ENCODE results near the gene ANKRD35. TPM values are rescaled to one million over a fixed set of nuclear protein-coding genes. Genes with fewer than 3 reads are reported as not detected.
A peak's percentile ranks its signal among the peaks of the same experiment; 100 is the strongest.

ANKRD35 gene
- total and polyA plus RNA-seq, 10 of the 15 experiments (the other 5 are each of a cell fraction or from before 2014, with no cell fraction given), result 0.01 to 0.08 TPM; not detected in 8

DNA sequence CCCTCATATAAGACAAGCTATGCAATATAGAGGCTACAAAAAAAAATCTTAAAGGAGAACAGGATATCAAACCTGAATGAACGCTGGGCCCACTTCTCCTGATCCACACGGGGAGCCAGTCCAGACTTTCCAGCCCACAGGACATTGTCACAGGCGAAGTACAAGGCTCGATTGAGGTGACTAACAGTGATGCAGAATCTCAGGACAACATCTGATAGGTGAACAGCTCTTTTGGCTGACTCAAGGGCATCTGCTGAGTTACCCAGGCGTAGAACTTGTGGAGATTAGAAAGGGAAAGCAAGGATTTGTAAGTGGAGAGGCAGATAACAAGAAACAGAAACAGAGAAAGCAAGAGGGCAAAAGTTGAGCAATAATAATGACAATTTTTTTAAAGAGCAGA is 31.1 kb upstream of the ANKRD35 start (continued):
- TF ChIP-seq, protein P1, sequence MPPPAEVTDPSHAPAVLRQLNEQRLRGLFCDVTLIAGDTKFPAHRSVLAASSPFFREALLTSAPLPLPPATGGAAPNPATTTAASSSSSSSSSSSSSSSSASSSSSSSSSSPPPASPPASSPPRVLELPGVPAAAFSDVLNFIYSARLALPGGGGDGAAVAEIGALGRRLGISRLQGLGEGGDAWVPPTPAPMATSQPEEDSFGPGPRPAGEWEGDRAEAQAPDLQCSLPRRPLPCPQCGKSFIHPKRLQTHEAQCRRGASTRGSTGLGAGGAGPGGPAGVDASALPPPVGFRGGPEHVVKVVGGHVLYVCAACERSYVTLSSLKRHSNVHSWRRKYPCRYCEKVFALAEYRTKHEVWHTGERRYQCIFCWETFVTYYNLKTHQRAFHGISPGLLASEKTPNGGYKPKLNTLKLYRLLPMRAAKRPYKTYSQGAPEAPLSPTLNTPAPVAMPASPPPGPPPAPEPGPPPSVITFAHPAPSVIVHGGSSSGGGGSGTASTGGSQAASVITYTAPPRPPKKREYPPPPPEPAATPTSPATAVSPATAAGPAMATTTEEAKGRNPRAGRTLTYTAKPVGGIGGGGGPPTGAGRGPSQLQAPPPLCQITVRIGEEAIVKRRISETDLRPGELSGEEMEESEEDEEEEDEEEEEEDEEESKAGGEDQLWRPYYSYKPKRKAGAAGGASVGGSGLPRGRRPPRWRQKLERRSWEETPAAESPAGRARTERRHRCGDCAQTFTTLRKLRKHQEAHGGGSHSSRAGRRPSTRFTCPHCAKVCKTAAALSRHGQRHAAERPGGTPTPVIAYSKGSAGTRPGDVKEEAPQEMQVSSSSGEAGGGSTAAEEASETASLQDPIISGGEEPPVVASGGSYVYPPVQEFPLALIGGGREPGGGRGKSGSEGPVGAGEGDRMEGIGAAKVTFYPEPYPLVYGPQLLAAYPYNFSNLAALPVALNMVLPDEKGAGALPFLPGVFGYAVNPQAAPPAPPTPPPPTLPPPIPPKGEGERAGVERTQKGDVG (CRISPR knock-in tag; IDR thresholded peaks at IDR 0.05), result no peak
- TF ChIP-seq, protein P2, sequence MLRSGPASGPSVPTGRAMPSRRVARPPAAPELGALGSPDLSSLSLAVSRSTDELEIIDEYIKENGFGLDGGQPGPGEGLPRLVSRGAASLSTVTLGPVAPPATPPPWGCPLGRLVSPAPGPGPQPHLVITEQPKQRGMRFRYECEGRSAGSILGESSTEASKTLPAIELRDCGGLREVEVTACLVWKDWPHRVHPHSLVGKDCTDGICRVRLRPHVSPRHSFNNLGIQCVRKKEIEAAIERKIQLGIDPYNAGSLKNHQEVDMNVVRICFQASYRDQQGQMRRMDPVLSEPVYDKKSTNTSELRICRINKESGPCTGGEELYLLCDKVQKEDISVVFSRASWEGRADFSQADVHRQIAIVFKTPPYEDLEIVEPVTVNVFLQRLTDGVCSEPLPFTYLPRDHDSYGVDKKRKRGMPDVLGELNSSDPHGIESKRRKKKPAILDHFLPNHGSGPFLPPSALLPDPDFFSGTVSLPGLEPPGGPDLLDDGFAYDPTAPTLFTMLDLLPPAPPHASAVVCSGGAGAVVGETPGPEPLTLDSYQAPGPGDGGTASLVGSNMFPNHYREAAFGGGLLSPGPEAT (IDR thresholded peaks at IDR 0.05; ENCODE audit: low read depth), result no peak
- TF ChIP-seq POLR2AphosphoS5 (IDR thresholded peaks at IDR 0.05; ENCODE audit: low read length), result no peak
- TF ChIP-seq KLF5 (IDR thresholded peaks at IDR 0.05; ENCODE audit: partially characterized antibody), result no peak
- TF ChIP-seq BRCA1 (IDR thresholded peaks at IDR 0.05; ENCODE audit: low read depth, low read length), result no peak

DNA sequence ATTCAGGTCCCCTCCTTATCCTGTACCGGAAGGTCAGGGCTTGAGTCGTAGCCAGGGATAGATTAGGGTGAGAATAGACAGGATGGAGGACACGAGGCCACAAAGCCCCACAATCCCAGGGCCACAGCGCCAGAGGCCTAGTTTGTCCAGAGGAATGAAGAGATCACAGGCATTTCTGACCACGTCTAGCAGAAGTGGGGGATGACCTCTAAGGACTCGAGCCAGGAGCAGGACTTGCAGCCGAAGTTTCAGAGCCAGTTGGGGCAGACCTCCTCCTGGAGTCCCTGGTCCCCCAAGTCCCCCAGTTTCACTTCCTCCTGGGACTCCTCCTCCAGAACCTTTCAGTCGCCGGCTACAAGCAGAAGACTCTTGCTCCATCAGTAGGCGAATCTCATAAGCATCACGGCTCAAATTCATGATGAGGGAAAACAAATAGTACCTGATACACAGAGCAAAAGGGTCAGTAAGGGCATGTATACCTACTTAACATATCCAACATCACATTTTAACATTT is 26.5 kb upstream of the ANKRD35 start:
- FAIRE-seq, result no peak

More for the DNA sequence above, 26.5 kb upstream of the ANKRD35 start:
- Histone ChIP-seq H3K27ac (ENCODE audit: control insufficient read depth, insufficient read depth) (no peak overlapping the region; the same call in 1 of the 2 replicates), H3K4me3 (no peak overlapping the region), H3K4me2 (ENCODE audit: control insufficient read depth, insufficient read depth) (no peak overlapping the region), H3K36me3 (ENCODE audit: control insufficient read depth in 2 of 2, insufficient read depth in 2 of 2, low read length in 1 of 2) (peaks cover 0 to 8% of the 10 kb centered on the region in 2 experiments; a peak in 3 of 4 replicates), H3K79me2 (ENCODE audit: control insufficient read depth, insufficient read depth, low read length) (no peaks in the 10 kb centered on the region), H3K4me1 (ENCODE audit: control insufficient read depth, insufficient read depth, low read length) (peaks cover 10% of the 10 kb centered on the region; the same call in 1 of the 2 replicates), H2AFZ (ENCODE audit: control insufficient read depth, low read depth, low read length) (no peak overlapping the region), H3K9me3 (replicated peaks; ENCODE audit: control insufficient read depth, insufficient read depth, low read length) (no peaks in the 10 kb centered on the region), H3K9ac (ENCODE audit: control insufficient read depth, insufficient read depth, low read length) (no peak overlapping the region), H3K27me3 (replicated peaks in 1 of 2; ENCODE audit: control insufficient read depth in 2 of 2, insufficient read depth in 2 of 2, low read length in 1 of 2) (no peaks in the 10 kb centered on the region), H4K20me1 (ENCODE audit: control insufficient read depth, insufficient read depth) (no peaks in the 10 kb centered on the region)
- DNase-seq (ENCODE audit: low read depth, low spot score) (no peak), ATAC-seq (peak; percentile 16; the same call in 1 of the 3 replicates)
- SMC1A ChIA-PET (ENCODE audit: uncharacterized antibody, unreplicated experiment), result no interaction called here
- CTCF ChIA-PET, result interaction anchor here (2.2 to 8.0 kb wide), 4 partner anchors 21 to 66 kb away, joined by 7 to 80 read pairs (median 51); partner anchors contain the start of genes ANKRD34A, NUDT17, PIAS3 and POLR3GL
- intact Hi-C loops (cut with micrococcal nuclease; ENCODE audit: unreplicated experiment) (no loop called here), in situ Hi-C loops (cut with MboI) (no loop called here)
- TF ChIP-seq EED (IDR thresholded peaks at IDR 0.05; ENCODE audit: low read depth) (peak; percentile 43; the same call in 1 of the 2 replicates), IRF4 (IDR thresholded peaks at IDR 0.05; ENCODE audit: low read depth, low read length) (peak; percentile 40; the same call in 1 of the 2 replicates), POLR2AphosphoS2 (IDR thresholded peaks at IDR 0.05; ENCODE audit: low read depth, low read length) (no peak), SPI1 (IDR thresholded peaks at IDR 0.05; ENCODE audit: borderline replicate concordance, insufficient read depth, low read depth, low read length) (peak; percentile 86), KDM1A (IDR thresholded peaks at IDR 0.05; ENCODE audit: borderline replicate concordance) (no peak)
- TF ChIP-seq, protein P3, sequence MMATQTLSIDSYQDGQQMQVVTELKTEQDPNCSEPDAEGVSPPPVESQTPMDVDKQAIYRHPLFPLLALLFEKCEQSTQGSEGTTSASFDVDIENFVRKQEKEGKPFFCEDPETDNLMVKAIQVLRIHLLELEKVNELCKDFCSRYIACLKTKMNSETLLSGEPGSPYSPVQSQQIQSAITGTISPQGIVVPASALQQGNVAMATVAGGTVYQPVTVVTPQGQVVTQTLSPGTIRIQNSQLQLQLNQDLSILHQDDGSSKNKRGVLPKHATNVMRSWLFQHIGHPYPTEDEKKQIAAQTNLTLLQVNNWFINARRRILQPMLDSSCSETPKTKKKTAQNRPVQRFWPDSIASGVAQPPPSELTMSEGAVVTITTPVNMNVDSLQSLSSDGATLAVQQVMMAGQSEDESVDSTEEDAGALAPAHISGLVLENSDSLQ (IDR thresholded peaks at IDR 0.05), result no peak
- POLR2A ChIA-PET, result interaction anchor here (0.7 kb wide), 1 partner anchor 48 kb away, joined by 3 read pairs; no protein-coding TSS in a partner anchor
- WGBS (ENCODE audit: insufficient coverage, insufficient replicate concordance, low lambda C conversion rate, missing lambda C conversion rate), result 47% methylated on average over 11 of the region's 11 CpGs
- no TSS peak for BruUV-seq (replicated peaks)
- RAD21 ChIA-PET (ENCODE audit: unreplicated experiment), result interaction anchor here (0.6 to 2.0 kb wide), 3 partner anchors 21 to 68 kb away, joined by 3 to 6 read pairs (median 6); no protein-coding TSS in a partner anchor

All from GM12878 (cell line).